A172 (cell line): ENCODE results near the gene FANCI. TPM values are rescaled to one million over a fixed set of nuclear protein-coding genes. Genes with fewer than 3 reads are reported as not detected.

ENCODE experiments used
- DNase-seq: peaks from one replicate; pipeline ENCODE4 v3.0.0-alpha.2; 2015; ENCODE audit warnings: low spot score
- total RNA-seq: library from RNA; depleted of rRNA; stranded (reverse); fragments of >200 nt; shearing (Covaris generic); gene quantifications from 2 replicates; pipeline ENCODE4 v1.2.3, GENCODE V29; 2014; rRNA removed

The FANCI gene
- total RNA-seq, result 69.6 and 87.2 TPM in 2 replicates

- peak; percentile 80 for DNase-seq
Measured at GRCh38 chr15:89243691-89244573, at the start of gene FANCI. TSS of gene FANCI (plus strand) at chr15:89243979. CDS start at chr15:89247648, 3,669 bp downstream.

GRCh38 chr15:89194608-89195007, 49.2 kb upstream of the FANCI start:
- no peak for DNase-seq

- DNase-seq, result no peak
Measured at GRCh38 chr15:89195836-89196235, 47.9 kb upstream of the FANCI start.

GRCh38 chr15:89196241-89196640, 47.5 kb upstream of the FANCI start:
- no peak for DNase-seq

- no peak for DNase-seq
Measured at GRCh38 chr15:89196994-89197393, 46.8 kb upstream of the FANCI start.

GRCh38 chr15:89197503-89197971, 46.2 kb upstream of the FANCI start:
- DNase-seq, result no peak

- no peak for DNase-seq
Measured at GRCh38 chr15:89198196-89198595, 45.6 kb upstream of the FANCI start.

- DNase-seq, result no peak
Measured at GRCh38 chr15:89198934-89199333, 44.8 kb upstream of the FANCI start.

- DNase-seq, result no peak
Measured at GRCh38 chr15:89199746-89200145, 44.0 kb upstream of the FANCI start.

- no peak for DNase-seq
Measured at GRCh38 chr15:89200182-89200581, 43.6 kb upstream of the FANCI start.

GRCh38 chr15:89201465-89202005, 42.2 kb upstream of the FANCI start:
- DNase-seq, result no peak

- DNase-seq, result no peak
Measured at GRCh38 chr15:89203705-89204273, 40.0 kb upstream of the FANCI start.

- no peak for DNase-seq
Measured at GRCh38 chr15:89205991-89206585, 37.7 kb upstream of the FANCI start.

- DNase-seq, result peak; percentile 49
Measured at GRCh38 chr15:89206908-89207331, 36.9 kb upstream of the FANCI start.

- no peak for DNase-seq
Measured at GRCh38 chr15:89208256-89208655, 35.5 kb upstream of the FANCI start.

- DNase-seq, result no peak
Measured at GRCh38 chr15:89209057-89209456, 34.7 kb upstream of the FANCI start.

GRCh38 chr15:89211678-89212170, 32.1 kb upstream of the FANCI start:
- no peak for DNase-seq

- no peak for DNase-seq
Measured at GRCh38 chr15:89215627-89216026, 28.2 kb upstream of the FANCI start.

GRCh38 chr15:89217031-89217430, 26.7 kb upstream of the FANCI start:
- no peak for DNase-seq

GRCh38 chr15:89217686-89218376, 25.9 kb upstream of the FANCI start:
- DNase-seq, result no peak

- no peak for DNase-seq
Measured at GRCh38 chr15:89218531-89218930, 25.2 kb upstream of the FANCI start.

GRCh38 chr15:89221543-89221942, 22.2 kb upstream of the FANCI start, which contains the start of gene RLBP1:
TSS of gene RLBP1 (minus strand) at chr15:89221579. CDS start at chr15:89218975, 2,604 bp downstream.
- no peak for DNase-seq
